NAMALWA (cell line): ENCODE measurements around the gene AUTS2.

Source experiments
- DNase-seq: peaks from one replicate; pipeline ENCODE4 v3.0.0-alpha.2; 2015; ENCODE audit warnings: low spot score

AUTS2 gene

DNA sequence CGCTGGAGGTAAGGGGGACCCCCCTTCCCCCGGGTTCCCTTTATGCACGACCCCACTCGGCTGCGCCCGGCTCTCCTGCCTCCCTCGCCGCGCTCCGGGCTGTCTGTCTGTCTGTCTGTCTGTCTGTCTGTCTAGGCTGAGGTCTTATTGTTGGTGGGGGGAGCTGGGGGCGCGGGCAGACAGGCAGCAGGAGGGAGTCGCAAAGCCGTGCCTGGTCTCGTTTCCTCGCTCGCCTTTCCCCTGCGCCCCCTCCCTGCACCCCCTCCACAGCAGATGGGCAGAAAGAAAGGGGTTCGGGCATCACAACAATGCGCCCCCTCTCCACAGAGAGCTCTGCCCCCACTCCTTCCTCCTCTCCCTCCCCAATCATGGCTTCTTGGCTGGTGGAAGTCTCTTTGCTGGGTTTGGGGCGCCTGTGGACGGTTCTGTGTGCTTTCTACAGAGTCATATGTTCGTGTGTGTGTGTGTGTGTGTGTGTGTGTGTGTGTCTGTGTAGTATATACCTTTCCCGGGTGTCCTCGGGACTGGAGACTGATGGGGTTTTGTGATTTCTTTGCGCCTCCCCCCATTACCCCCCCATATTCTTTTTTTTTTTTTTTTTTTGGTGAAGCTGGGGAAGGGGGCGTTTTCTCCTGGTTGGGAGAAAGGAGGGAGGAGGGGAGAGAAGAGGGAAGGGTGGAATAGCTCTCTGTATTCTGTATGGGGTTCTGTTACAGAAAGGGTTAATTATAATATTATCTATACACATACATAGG, 1.9 kb downstream of the AUTS2 start:
- DNase-seq: peak; percentile 71

DNA sequence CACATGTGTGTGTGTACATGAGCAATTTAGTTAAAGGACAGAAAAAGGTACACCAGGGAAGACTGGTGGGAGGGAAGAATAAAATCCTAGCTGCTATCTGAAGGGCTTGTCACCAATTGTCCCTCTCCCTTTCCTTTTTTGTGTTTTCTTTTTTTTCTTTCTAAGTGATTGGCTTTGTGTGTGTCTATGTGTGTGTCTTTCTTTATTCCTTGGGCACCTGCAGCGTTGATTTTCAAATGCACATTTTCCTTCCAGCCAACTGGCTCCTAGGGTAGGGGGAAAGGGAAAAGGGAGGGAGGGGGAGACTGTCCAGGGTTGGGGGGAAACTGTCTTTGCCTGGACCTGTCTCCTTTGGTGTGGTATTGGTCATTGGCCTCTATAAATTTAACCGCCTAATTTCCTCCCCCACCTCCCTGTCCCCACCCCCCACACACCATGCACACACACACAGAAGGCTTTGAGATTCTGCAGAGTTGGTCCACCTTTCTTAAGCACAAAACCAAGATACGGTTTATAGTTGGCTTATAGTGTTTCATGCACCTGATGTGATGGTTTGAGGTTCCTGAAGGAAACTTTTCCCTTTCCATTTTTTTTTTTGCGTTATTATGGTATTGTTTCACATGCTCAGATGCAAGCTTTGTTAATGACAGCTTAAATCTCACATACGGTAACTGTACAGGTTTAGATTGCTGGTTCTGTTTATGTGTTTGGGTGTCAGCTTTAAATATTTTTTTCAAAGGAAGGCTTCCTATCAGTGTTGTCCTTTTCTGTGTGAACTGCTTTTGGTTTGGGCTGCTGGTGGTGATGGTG, 2.6 kb downstream of the AUTS2 start:
- DNase-seq: peak; percentile 64

DNA sequence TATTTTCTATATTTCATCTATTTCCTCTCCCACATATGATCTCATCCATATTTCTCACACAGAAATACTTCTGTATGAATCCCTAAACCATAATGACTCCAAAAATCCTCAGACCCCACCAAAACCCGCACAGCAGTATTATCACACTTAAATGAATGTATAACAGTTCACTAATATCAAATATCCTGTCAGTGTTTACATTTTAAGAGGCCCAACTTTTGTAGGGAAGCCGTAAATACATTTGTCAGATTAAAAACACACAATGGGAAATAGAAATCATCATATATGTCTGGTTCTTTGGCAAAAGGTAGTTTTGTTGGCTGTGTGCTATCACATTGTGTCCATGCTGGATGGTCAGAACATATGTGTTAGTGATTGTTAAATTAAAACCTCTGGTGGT, 4.2 kb downstream of the AUTS2 start:
- DNase-seq: no peak

DNA sequence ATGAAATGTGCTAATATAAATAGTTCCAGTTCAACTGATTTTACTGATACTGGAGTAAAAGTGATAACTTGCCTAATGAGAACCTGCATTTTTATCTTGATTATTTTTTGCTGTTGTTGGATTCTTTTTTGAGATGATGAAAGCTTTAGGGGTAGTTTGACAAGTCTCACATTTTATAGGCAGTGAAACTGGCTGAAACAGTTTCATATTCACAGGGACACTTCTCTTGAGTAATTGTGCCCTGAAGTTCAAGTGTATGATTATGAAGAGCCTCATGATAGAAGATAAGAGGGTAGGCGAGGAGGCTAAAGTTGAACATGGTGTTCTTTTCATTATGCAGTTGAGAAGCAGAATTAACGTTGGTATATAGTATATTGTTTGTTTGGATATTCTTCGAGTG, 5.1 kb downstream of the AUTS2 start:
- peak; percentile 66 for DNase-seq

DNA sequence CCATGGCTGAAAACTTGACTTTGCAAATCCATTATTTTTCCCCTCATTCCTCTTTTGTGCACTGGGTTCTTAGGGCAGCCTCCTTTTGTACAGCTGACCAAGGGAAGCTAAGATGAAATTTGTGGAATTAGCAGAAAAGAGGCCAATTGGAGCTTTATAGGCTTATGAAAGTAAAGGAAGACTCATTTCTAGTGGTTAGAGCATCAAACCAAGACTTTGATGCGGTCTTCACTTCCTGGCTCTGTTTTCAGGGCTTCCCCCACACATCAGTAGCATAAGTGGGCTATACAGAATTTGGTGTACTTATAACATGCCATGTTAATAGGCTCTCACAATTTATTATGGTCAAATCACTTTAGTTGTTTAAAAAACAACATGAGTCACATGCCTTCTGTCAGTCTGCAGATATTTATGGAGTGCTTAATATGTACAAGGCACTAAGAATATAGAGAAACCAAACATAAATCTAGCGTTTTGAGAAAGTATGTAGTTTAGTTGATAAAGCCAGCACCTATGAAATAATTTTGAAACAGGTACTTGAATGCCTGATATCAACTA, 5.7 kb downstream of the AUTS2 start:
- DNase-seq: peak; percentile 70

DNA sequence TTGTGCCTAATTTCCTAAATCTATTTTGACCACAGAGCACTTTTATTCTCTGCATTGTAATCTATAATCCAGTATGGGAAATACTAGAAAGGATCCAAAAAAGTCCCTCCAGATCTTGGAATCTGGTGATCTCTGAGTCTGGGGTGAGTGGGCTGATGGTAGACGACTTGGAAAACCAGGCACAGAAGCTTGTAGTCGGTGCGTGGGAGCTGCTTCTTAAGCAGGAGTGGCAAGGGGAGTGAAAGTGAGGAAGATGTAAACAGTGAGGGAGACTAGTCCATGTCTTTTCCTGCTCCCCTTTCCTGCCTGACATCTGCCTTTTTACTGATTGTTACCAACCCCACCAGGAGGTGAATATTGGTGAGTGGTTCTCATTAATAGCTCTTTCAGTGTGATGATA, 6.8 kb downstream of the AUTS2 start:
- no peak for DNase-seq

- DNase-seq: no peak
Observed at GRCh38 chr7:69605546-69605945, 7.3 kb downstream of the AUTS2 start.

DNA sequence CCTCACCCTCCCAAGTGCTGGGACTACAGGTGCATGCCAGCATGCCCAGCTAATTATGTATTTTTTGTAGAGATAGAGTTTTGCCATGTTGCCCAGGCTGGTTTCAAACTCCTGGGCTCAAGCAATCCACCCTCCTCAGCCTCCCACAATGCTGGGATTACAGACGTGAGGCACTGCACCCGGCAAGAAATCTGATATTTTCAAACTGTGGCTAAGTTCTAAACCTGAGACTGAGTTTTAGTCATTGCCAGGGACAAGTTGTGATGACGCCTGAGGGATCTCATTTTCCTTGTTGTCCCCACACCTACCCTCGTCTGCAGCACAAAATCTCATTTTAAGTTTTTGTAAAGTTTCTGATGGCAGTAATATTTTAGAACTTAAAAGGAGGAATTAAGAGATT, 9.8 kb downstream of the AUTS2 start:
- DNase-seq: no peak

DNA sequence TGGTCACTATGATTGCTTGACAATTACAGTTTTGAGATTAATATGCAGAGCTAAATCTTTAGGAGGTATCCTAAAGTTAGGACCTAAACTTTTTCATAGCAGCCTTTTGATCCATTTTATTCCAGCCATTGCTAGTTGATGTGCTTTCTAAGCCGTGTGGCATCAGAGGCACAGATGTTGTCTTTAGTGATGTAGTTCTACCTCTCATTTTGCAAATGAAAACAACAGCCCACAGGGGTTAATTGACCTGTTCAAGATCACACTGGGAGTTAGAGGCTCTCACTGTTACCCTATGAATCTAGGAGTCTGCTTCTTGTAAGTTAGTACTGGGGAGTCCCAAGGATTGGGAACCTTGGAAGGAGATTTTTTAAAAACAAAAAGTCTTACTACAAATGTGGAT, 10.6 kb downstream of the AUTS2 start:
- no peak for DNase-seq

DNA sequence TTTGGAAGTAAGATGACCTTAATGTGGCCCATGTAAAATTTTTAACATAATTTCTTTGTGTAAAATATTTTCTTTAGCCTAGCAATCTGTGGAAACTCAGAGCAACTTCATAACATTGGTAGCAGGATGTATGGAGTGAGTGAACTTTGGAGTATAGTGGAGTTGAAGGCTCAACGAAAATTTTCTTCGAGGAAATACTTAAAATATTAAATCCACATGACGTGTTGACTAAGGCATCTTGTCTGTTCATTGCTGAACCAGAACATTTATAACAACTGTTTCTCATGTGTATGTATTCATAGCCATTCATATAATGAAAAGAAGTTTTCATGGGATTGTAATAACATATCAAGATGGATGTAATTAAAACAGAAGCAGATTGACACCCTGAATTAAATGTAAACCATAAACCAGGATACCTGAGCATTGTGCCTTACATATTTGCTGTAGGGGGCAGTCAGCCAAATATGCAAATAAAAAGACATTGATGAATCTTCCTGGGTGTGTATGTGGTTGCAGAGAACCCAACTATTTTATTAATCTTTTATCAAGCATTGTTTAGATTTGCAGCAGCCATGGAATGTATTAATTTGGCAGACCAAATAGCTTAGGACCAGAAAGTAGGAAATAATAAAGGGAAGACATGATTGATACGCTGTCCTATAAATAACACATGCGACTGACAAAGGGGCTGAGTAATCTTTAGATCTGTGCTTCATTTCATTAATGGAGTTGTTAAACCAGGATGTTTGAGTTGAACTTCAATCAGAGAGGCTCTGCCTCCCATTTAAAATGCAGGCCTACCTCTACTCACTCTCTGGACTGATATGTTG, 11.5 kb downstream of the AUTS2 start:
- no peak for DNase-seq

DNA sequence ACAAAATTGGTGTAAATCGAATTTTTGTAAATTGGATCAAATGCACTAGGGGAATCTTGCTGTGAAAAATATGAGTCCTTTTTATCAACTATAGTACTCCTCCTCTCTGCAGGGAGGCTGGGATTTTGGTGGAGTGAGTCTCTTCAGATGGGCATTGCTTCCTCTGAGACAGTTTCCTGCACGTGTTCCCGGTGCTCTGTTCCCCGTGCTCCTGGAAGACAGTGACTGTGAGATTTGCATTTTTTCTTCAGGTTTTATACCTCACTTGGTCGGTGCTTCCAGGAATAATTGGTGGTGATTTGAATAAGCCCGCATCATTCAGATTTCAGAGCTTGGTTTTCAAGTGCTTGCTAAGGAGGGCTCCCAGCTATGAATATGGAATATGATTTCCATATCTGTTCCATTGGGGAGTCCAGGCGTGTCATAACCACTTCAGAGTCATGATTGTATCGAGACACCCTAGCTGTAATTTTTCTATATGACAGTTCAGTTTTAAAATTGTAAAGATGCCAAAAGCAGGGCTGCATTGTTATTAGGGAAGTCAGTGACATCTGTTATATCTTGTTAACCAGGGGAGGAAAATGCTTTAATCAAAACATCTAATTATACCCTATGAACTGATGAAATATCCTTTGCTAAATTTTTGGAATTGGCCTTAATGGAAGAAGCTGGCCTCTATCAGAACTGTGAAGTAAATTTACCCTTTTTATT, 12.3 kb downstream of the AUTS2 start:
- DNase-seq: no peak

DNA sequence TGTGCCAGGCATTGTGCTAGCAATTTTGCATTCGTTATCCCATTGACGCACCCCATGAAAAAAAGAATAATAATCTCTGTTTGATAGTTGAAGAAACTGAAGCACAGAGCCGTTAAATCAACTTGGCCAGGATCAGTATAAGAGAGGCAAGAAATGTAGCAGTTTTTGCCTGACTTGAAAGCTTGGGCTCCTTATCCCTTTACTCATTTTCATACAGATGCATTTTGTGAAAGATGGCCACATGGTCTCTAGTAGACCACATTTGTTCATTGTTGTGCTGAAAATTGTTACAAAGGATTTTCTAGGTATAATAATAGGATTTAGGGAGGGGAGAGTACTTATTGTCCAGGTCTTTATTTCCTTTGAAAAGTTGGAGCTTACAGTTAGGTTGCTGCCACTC, 14.7 kb downstream of the AUTS2 start:
- no peak for DNase-seq

DNA sequence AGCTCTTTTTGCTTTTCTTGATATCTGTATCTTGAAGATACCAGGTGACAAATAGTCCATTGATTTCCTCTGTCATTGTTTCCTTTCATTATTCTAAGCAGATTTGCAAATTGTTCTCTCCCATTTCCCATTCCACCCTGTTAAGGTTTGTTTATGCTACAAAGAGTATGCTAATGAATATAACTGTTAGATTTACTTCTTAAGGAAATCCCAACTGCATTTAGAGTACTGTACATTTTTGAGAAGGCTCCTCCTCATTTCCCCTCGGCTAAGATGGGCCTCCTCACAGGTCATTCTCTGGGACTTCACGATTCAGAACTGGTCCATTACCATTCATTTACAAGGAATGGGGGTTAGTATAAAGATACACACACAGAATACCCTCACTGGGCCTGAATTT, 15.6 kb downstream of the AUTS2 start:
- DNase-seq: no peak

GRCh38 chr7:69615685-69616084, 17.4 kb downstream of the AUTS2 start:
- no peak for DNase-seq

DNA sequence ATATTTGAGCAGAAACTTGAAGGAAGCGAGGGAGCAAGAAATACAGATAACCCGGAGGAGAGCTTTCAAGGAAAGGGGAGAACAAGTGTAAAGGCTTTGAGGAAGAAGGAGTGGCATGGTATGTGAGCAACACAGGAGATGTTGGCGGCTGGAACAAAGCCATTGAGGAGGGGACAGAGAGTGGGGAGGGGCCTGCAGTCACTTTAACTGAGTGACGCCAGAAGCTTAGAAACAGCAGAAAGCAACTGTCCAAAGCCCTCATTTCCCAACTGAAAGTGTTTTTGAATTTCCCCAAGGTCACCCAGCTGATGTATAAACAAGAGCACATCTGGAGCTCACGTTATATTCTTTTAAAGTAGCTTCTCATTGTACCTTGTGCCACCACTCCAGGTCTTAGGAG, 19.1 kb downstream of the AUTS2 start:
- DNase-seq: peak; percentile 78

- DNase-seq: no peak
Observed at GRCh38 chr7:69619054-69619453, 20.8 kb downstream of the AUTS2 start.

DNA sequence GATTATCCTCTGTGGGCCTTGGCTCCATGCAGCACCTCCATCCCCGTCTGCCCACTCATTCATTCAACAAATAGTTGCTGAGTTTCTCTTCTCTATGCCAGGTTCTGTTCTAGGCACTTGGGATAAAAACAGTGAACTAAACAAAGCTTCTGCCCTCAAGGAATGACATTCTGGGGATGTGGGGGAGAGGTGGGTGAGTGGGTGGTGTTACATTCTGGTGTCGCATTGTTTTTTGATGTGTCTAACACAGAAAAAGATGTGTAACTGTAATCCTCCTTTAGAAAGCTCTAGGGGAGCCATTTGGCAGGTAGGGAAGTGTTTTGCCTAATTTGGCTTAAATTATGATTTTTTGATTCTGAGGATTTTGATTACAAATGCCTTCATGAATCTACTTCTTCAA, 21.4 kb downstream of the AUTS2 start:
- DNase-seq: no peak

- DNase-seq: peak; percentile 55
Observed at GRCh38 chr7:69620063-69620462, 21.8 kb downstream of the AUTS2 start.

- DNase-seq: no peak
Observed at GRCh38 chr7:69620650-69621049, 22.4 kb downstream of the AUTS2 start.

- no peak for DNase-seq
Observed at GRCh38 chr7:69622014-69622835, 23.9 kb downstream of the AUTS2 start.

GRCh38 chr7:69622960-69623359, 24.7 kb downstream of the AUTS2 start:
- peak; percentile 62 for DNase-seq
